Measurements from ENCODE around the gene FYN.

DNA sequence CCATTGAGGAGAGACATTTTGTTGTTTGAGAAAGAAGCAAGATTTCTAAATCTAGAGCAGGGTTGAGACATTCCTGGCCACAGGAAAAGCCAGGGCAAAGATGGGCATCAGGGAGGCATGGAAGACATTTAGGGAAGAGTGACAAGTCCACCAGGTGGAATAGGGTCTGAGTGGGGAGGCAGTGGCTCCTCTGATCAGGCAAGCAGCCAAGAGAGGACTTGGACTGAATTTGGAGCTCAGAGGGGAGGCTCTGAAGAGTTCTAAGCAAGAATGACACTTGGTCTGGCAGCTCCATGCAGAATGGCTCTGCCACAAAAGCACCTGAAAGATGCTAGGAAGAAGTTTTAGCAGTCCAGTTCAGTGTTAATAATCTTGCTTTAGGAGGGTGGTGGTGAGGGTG is 120.8 kb downstream of the FYN start:
- no peak for TF ChIP-seq POLR2A (IDR thresholded peaks at IDR 0.05; ENCODE audit: extremely low read depth, insufficient read length)
- TF ChIP-seq, protein P1, sequence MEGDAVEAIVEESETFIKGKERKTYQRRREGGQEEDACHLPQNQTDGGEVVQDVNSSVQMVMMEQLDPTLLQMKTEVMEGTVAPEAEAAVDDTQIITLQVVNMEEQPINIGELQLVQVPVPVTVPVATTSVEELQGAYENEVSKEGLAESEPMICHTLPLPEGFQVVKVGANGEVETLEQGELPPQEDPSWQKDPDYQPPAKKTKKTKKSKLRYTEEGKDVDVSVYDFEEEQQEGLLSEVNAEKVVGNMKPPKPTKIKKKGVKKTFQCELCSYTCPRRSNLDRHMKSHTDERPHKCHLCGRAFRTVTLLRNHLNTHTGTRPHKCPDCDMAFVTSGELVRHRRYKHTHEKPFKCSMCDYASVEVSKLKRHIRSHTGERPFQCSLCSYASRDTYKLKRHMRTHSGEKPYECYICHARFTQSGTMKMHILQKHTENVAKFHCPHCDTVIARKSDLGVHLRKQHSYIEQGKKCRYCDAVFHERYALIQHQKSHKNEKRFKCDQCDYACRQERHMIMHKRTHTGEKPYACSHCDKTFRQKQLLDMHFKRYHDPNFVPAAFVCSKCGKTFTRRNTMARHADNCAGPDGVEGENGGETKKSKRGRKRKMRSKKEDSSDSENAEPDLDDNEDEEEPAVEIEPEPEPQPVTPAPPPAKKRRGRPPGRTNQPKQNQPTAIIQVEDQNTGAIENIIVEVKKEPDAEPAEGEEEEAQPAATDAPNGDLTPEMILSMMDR (IDR thresholded peaks at IDR 0.05; ENCODE audit: low read depth, low read length): no peak
- no peak for TF ChIP-seq MAX (IDR thresholded peaks at IDR 0.05; ENCODE audit: low read depth, low read length)
- no peak for TF ChIP-seq MYC (IDR thresholded peaks at IDR 0.05; ENCODE audit: low read depth, low read length)
